ENCODE data around the gene ABCC4.

The ABCC4 gene

DNA sequence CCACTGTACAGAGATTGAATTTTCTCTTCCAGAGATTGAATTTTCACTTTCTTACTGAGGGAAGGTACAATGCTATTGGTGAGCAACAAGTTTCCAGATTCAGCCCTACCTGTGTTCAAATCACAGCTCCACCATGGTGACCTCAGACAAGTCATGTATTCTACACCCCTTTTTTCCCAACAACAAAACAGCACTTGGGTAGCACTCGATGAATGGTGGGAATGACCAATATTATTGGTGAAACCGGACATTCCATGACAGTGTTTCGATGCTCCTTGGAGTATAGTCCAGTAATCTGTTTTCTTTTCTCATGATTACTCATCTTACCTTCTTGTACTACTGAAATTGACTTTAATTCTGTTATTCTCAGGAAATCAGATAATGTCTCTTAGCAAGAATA lies 322.7 kb downstream of the ABCC4 start:
- DNase-seq, result no peak

DNA sequence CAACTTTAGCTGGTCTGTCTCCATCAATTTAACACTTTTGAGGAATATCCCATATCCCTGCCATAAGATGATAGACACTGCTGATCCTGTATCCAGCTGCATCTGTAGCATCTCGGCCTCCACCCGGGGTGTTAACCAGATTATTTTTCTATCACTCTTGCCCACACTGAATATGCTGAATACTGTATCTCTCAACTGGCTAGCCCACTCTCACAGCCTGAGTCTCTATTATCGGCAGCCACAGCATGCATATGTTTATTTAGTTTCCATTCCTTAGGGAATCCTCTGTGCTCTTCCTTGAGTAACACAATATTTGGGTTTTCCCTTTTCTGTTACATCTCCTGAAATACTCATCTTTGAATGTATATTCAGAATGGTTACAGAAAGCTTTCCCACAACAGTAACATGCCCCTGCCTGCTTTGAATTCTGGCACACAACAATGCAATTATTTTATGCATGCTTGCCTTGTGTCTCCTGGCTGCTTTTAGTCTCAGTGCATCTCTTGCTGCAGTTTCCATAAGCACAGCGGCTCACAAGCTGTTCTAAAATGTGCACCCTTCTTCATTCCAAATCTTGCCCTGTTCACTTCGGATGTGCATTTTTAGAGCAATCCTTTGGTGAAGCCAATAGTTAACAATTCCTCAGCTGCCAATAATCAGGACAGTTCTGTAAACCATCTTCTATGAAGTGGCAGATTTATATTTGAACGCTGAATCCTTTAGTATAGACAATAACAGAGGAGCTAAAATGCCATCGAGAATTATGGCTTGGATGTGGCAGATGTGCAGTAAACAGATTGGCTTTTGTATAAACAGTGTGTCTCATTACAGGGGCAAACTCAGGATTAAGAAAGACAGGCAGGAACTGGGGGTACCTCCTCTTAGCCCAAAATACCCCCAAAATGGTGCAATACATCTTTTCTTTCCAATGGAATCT lies 327.0 kb downstream of the ABCC4 start:
- no peak for DNase-seq

DNA sequence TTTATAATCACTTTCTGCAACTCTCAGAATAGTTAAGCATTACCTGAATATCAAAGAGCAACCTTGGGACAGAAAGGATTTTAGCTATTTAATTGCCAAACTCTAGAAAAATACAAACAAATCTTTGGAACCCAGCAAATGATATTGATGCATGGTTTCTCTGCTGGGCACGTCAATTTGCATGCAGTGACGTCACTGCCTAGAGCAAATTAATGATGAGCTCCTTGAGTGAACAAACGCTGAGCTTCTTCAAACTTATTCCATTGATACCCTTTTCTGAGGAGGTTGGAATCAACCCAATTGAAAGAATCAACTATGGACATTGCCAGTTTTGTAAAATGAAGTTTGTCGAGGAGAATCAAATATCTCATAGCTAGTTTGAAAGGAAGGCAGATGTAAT lies 329.0 kb downstream of the ABCC4 start:
- no peak for DNase-seq
